DMS153 (cell line): ENCODE results near the gene WDR43.
A peak's percentile ranks its signal among the peaks of the same experiment; 100 is the strongest.

ENCODE experiments used
- DNase-seq: peaks from one replicate; lab custom pipeline; 2025; lab: John Stamatoyannopoulos, UW

Gene WDR43

GRCh38 chr2:28894470-28895188, at the start of gene WDR43:
TSS of gene WDR43 (plus strand) at chr2:28894667. CDS start at chr2:28894699, 32 bp downstream.
- DNase-seq: peak; percentile 98

GRCh38 chr2:28855193-28855592, 39.3 kb upstream of the WDR43 start:
- no peak for DNase-seq

GRCh38 chr2:28855977-28856376, 38.5 kb upstream of the WDR43 start:
- DNase-seq: no peak

- DNase-seq: no peak
Measured at GRCh38 chr2:28868611-28869010, 25.9 kb upstream of the WDR43 start.

- DNase-seq: no peak
Measured at GRCh38 chr2:28869494-28870145, 24.8 kb upstream of the WDR43 start.

- peak; percentile 91 for DNase-seq
Measured at GRCh38 chr2:28870146-28870891, 24.1 kb upstream of the WDR43 start, which contains the start of gene TRMT61B. TSS of gene TRMT61B (minus strand) at chr2:28870309. CDS start at chr2:28870277, 32 bp downstream.

GRCh38 chr2:28871620-28872019, 22.8 kb upstream of the WDR43 start:
- DNase-seq: no peak

- DNase-seq: no peak
Measured at GRCh38 chr2:28880193-28880592, 14.3 kb upstream of the WDR43 start.

- no peak for DNase-seq
Measured at GRCh38 chr2:28893488-28893887, 979 bp upstream of the WDR43 start.

- no peak for DNase-seq
Measured at GRCh38 chr2:28895189-28895893, 874 bp downstream of the WDR43 start.

GRCh38 chr2:28896906-28897305, 2.4 kb downstream of the WDR43 start:
- no peak for DNase-seq

GRCh38 chr2:28898048-28898447, 3.6 kb downstream of the WDR43 start:
- no peak for DNase-seq

GRCh38 chr2:28901202-28901601, 6.7 kb downstream of the WDR43 start:
- no peak for DNase-seq

GRCh38 chr2:28901841-28902240, 7.4 kb downstream of the WDR43 start:
- no peak for DNase-seq

GRCh38 chr2:28902584-28902983, 8.1 kb downstream of the WDR43 start:
- no peak for DNase-seq

GRCh38 chr2:28904295-28904694, 9.8 kb downstream of the WDR43 start:
- no peak for DNase-seq

- DNase-seq: no peak
Measured at GRCh38 chr2:28904802-28905457, 10.5 kb downstream of the WDR43 start.

- no peak for DNase-seq
Measured at GRCh38 chr2:28905533-28905932, 11.1 kb downstream of the WDR43 start.

- no peak for DNase-seq
Measured at GRCh38 chr2:28906376-28906775, 11.9 kb downstream of the WDR43 start.

GRCh38 chr2:28906821-28907220, 12.4 kb downstream of the WDR43 start:
- no peak for DNase-seq

GRCh38 chr2:28908172-28908571, 13.7 kb downstream of the WDR43 start:
- no peak for DNase-seq
